Fibroblast of mammary gland (primary cell): ENCODE results near the gene RIBC2.

Experiments
- DNase-seq: peaks from one replicate; pipeline ENCODE4 v3.0.0-alpha.2; 2010; ENCODE audit warnings: low read depth
- H3K4me3 ChIP-seq: 2 replicates; pipeline ENCODE4 v1.5.1; 2011; ENCODE audit warnings: low read depth, mild to moderate bottlenecking, low read length, moderate library complexity; ENCODE audit not compliant: control insufficient read depth
- CTCF ChIP-seq: conservative IDR thresholded peaks from 2 replicates; pipeline ENCODE4 v1.5.1; 2011; ENCODE audit warnings: low read depth, low read length, inconsistent platforms; ENCODE audit not compliant: control insufficient read depth, insufficient read depth

The RIBC2 gene

GRCh38 chr22:45397806-45398205, 15.7 kb upstream of the RIBC2 start:
- no peak overlapping the region for H3K4me3 ChIP-seq
- TF ChIP-seq CTCF: no peak
- DNase-seq: no peak

- TF ChIP-seq CTCF: no peak
- no peak overlapping the region for H3K4me3 ChIP-seq
- no peak for DNase-seq
Measured at GRCh38 chr22:45398214-45398613, 15.3 kb upstream of the RIBC2 start.

GRCh38 chr22:45399712-45400445, 13.6 kb upstream of the RIBC2 start:
- no peak overlapping the region for H3K4me3 ChIP-seq
- TF ChIP-seq CTCF: no peak
- DNase-seq: no peak

- no peak for TF ChIP-seq CTCF
- no peak for DNase-seq
- H3K4me3 ChIP-seq: no peak overlapping the region
Measured at GRCh38 chr22:45402466-45402985, 11.0 kb upstream of the RIBC2 start.

GRCh38 chr22:45407793-45408192, 5.7 kb upstream of the RIBC2 start:
- no peak for DNase-seq
- TF ChIP-seq CTCF: no peak
- H3K4me3 ChIP-seq: no peak overlapping the region

- no peak for TF ChIP-seq CTCF
- H3K4me3 ChIP-seq: no peak overlapping the region
- no peak for DNase-seq
Measured at GRCh38 chr22:45413013-45413367, 503 bp upstream of the RIBC2 start.
